IMR-90 (cell line): Measurements from ENCODE around the gene TANK. TPM values are rescaled to one million over a fixed set of nuclear protein-coding genes. Genes with fewer than 3 reads are reported as not detected.

ENCODE experiments used
- ATAC-seq: fragments of 200-7000 bp; cut with Tn5 transposase; 2 replicates; pipeline ENCODE4 v1.9.1; 2020; ENCODE audit warnings: low read depth, mild to moderate bottlenecking, moderate library complexity
- BruUV-seq: library from RNA; stranded (reverse); fragments of 400-500 nt; replicated peaks from 2 replicates; lab custom pipeline; 2021; lab: Mats Ljungman, UMichigan
- CTCF ChIA-PET: fragments of 300-600 bp; formaldehyde crosslinking; extraction: SDS; loops from one replicate; lab custom pipeline; 2021; ENCODE audit warnings: antibody characterized with exemption; lab: Yijun Ruan, JAX
- POLR2A ChIA-PET: fragments of 300-600 bp; sonication (Branson Sonifier 250); formaldehyde crosslinking; loops from one replicate; lab custom pipeline; 2022; ENCODE audit warnings: antibody characterized with exemption; ENCODE audit not compliant: unreplicated experiment; lab: Charles Lee
- DNase-seq: peaks from one replicate; pipeline ENCODE4 v3.0.0; 2013
- H2AFZ ChIP-seq: replicated peaks from 2 replicates; pipeline ENCODE3; 2013; ENCODE audit warnings: low read length, mild to moderate bottlenecking; ENCODE audit not compliant: poor library complexity
- H2AK5ac ChIP-seq: 2 replicates; pipeline ENCODE4 v1.6.1; 2013; ENCODE audit warnings: low read depth, low read length, inconsistent platforms
- H2AK9ac ChIP-seq: replicated peaks from 2 replicates; pipeline ENCODE3; 2013; ENCODE audit warnings: mild to moderate bottlenecking, low read depth, low read length, moderate library complexity; ENCODE audit not compliant: poor library complexity
- H2BK120ac ChIP-seq: 2 replicates; pipeline ENCODE4 v1.6.1; 2013; ENCODE audit warnings: low read depth, low read length, inconsistent platforms
- H2BK15ac ChIP-seq: 3 replicates; pipeline ENCODE4 v1.6.1; 2013; ENCODE audit warnings: low read depth, low read length, inconsistent platforms
- H2BK20ac ChIP-seq: 2 replicates; pipeline ENCODE4 v1.6.1; 2013; ENCODE audit warnings: low read depth, mild to moderate bottlenecking, inconsistent platforms, low read length, moderate library complexity
- H2BK5ac ChIP-seq: 2 replicates; pipeline ENCODE4 v1.6.1; 2013; ENCODE audit warnings: mild to moderate bottlenecking, low read depth, low read length, inconsistent platforms; ENCODE audit not compliant: poor library complexity, severe bottlenecking
- H3K14ac ChIP-seq: replicated peaks from 2 replicates; pipeline ENCODE4 v1.6.1; 2013; ENCODE audit warnings: low read depth, low read length, inconsistent platforms
- H3K18ac ChIP-seq: 2 replicates; pipeline ENCODE4 v1.6.1; 2013; ENCODE audit warnings: low read depth, low read length, control low read depth
- H3K23ac ChIP-seq: 2 replicates; pipeline ENCODE4 v1.6.1; 2013; ENCODE audit warnings: low read depth, low read length, inconsistent platforms
- H3K27ac ChIP-seq: 2 replicates; pipeline ENCODE4 v1.5.1; 2013; ENCODE audit warnings: mild to moderate bottlenecking, control low read depth, low read length; ENCODE audit not compliant: insufficient read depth
- H3K27me3 ChIP-seq: 2 replicates; pipeline ENCODE4 v1.6.1; 2013; ENCODE audit warnings: low read length; ENCODE audit not compliant: control insufficient read depth, insufficient read depth
- H3K36me3 ChIP-seq: 2 replicates; pipeline ENCODE4 v1.6.1; 2013; ENCODE audit warnings: low read length, mixed read lengths; ENCODE audit not compliant: control insufficient read depth, insufficient read depth
- H3K4ac ChIP-seq: 2 replicates; pipeline ENCODE4 v1.6.1; 2013; ENCODE audit warnings: low read depth, low read length, inconsistent platforms
- H3K4me1 ChIP-seq: 2 replicates; pipeline ENCODE4 v1.6.1; 2013; ENCODE audit warnings: low read length, mixed read lengths; ENCODE audit not compliant: control insufficient read depth, insufficient read depth
- H3K4me2 ChIP-seq: 2 replicates; pipeline ENCODE4 v1.6.1; 2013; ENCODE audit warnings: low read depth, mild to moderate bottlenecking, control low read depth, low read length, moderate library complexity
- H3K4me3 ChIP-seq: 2 replicates; pipeline ENCODE4 v1.5.1; 2013; ENCODE audit warnings: low read depth, mild to moderate bottlenecking, control low read depth, low read length, moderate library complexity; ENCODE audit not compliant: insufficient read depth
- H3K56ac ChIP-seq: 2 replicates; pipeline ENCODE4 v1.6.1; 2013; ENCODE audit warnings: low read length, inconsistent platforms; ENCODE audit not compliant: insufficient read depth; ENCODE audit errors: extremely low read depth
- H3K79me1 ChIP-seq, 2 experiments: 2 replicates each; pipeline ENCODE4 v1.6.1; 2013; ENCODE audit warnings: low read length in 2 of 2, inconsistent platforms in 1 of 2, low read depth in 1 of 2
- H3K9ac ChIP-seq: 2 replicates; pipeline ENCODE4 v1.6.1; 2013; ENCODE audit warnings: low read depth, low read length, control low read depth
- H3K9me1 ChIP-seq: 2 replicates; pipeline ENCODE4 v1.6.1; 2013; ENCODE audit warnings: low read length, inconsistent platforms; ENCODE audit not compliant: insufficient read depth
- H3K9me3 ChIP-seq: 2 replicates; pipeline ENCODE4 v1.6.1; 2013; ENCODE audit warnings: low read length; ENCODE audit not compliant: control insufficient read depth, insufficient read depth
- H4K20me1 ChIP-seq: 2 replicates; pipeline ENCODE4 v1.6.1; 2013; ENCODE audit warnings: low read length, inconsistent platforms; ENCODE audit not compliant: insufficient read depth
- H4K5ac ChIP-seq: 2 replicates; pipeline ENCODE4 v1.6.1; 2013; ENCODE audit warnings: mild to moderate bottlenecking, low read depth, low read length, control low read depth
- H4K8ac ChIP-seq, 2 experiments: 2 replicates each; pipeline ENCODE4 v1.6.1; 2013; ENCODE audit warnings: low read depth in 2 of 2, low read length in 2 of 2, control low read depth in 1 of 2, inconsistent platforms in 1 of 2
- H4K91ac ChIP-seq: 2 replicates; pipeline ENCODE4 v1.6.1; 2013; ENCODE audit warnings: low read depth, low read length, inconsistent platforms; ENCODE audit not compliant: insufficient read depth
- BHLHE40 ChIP-seq: fragments of 150-350 bp; IDR thresholded peaks from 2 replicates; pipeline ENCODE4 v1.6.1; 2016; ENCODE audit warnings: mild to moderate bottlenecking, low read depth, low read length
- CEBPB ChIP-seq: IDR thresholded peaks from 2 replicates; pipeline ENCODE4 v1.6.1; 2012; ENCODE audit warnings: low read depth, low read length, improper control_type of control experiment
- CHD1 ChIP-seq: IDR thresholded peaks from 2 replicates; pipeline ENCODE4 v1.6.1; 2012; ENCODE audit warnings: low read depth, low read length, improper control_type of control experiment
- FOS ChIP-seq: fragments of 150-350 bp; IDR thresholded peaks from 2 replicates; pipeline ENCODE4 v1.6.1; 2016; ENCODE audit warnings: low read depth, low read length
- MAFK ChIP-seq: IDR thresholded peaks from 2 replicates; pipeline ENCODE4 v1.6.1; 2012; ENCODE audit warnings: low read depth, low read length, improper control_type of control experiment
- MAZ ChIP-seq: IDR thresholded peaks from 2 replicates; pipeline ENCODE4 v1.6.1; 2012; ENCODE audit warnings: low read depth, mild to moderate bottlenecking, low read length, improper control_type of control experiment, moderate library complexity, borderline replicate concordance
- MXI1 ChIP-seq: IDR thresholded peaks from 2 replicates; pipeline ENCODE4 v1.6.1; 2012; ENCODE audit warnings: low read depth, mild to moderate bottlenecking, low read length, moderate library complexity, borderline replicate concordance
- NFE2L2 ChIP-seq: fragments of 150-350 bp; IDR thresholded peaks from 2 replicates; pipeline ENCODE4 v1.6.1; 2016; ENCODE audit warnings: low read depth, mild to moderate bottlenecking, low read length
- POLR2A ChIP-seq: IDR thresholded peaks from 2 replicates; pipeline ENCODE4 v1.6.1; 2012; ENCODE audit warnings: mild to moderate bottlenecking, low read depth, low read length
- RAD21 ChIP-seq: IDR thresholded peaks from 2 replicates; pipeline ENCODE4 v1.6.1; 2012; ENCODE audit warnings: low read length, improper control_type of control experiment
- RCOR1 ChIP-seq: IDR thresholded peaks from 2 replicates; pipeline ENCODE4 v1.6.1; 2012; ENCODE audit warnings: mild to moderate bottlenecking, low read length, improper control_type of control experiment; ENCODE audit not compliant: insufficient replicate concordance
- RFX5 ChIP-seq: IDR thresholded peaks from 2 replicates; pipeline ENCODE4 v1.8.0; 2012; ENCODE audit warnings: low read depth, mild to moderate bottlenecking, low read length, moderate library complexity
- SMC3 ChIP-seq: fragments of 150-350 bp; IDR thresholded peaks from 2 replicates; pipeline ENCODE4 v1.6.1; 2016; ENCODE audit warnings: low read depth, mild to moderate bottlenecking, antibody characterized with exemption, low read length, moderate library complexity
- WGBS, 2 experiments: methylation state at CpG; one replicate each; pipeline versions ENCODE4 v1.1.5 to v1.1.7; 2013; ENCODE audit warnings: missing lambda C conversion rate in 2 of 2; ENCODE audit not compliant: insufficient read length in 1 of 2; ENCODE audit errors: extremely low coverage in 2 of 2; 5-methylcytosine and 5-hydroxymethylcytosine counted together
- dilution Hi-C: fragments of 300-500 bp; cut with HindIII; formaldehyde crosslinking; loops from one replicate; pipeline ENCODE4 v1.14.3; 2018; ENCODE audit warnings: low sequenced_read_pairs; ENCODE audit not compliant: unreplicated experiment
- in situ Hi-C: fragments of 300-500 bp; cut with MboI; formaldehyde crosslinking; loops from 3 replicates; pipeline ENCODE4 v1.14.3; 2019; ENCODE audit warnings: low sequenced_read_pairs, inconsistent platforms, mixed read lengths
- intact Hi-C: fragments of 100-400 bp; cut with micrococcal nuclease; formaldehyde crosslinking; loops from 2 replicates; pipeline ENCODE4 v1.10.0; 2022
- polyA plus RNA-seq, 3 experiments: library from polyadenylated mRNA; depleted of rRNA; stranded (reverse); fragments of >200 nt; gene quantifications; 2 replicates each; pipeline ENCODE4 v1.2.3, GENCODE V29; 2012; ENCODE audit warnings: low replicate concordance in 1 of 3
- total RNA-seq: library from RNA; depleted of rRNA; stranded (reverse); fragments of >200 nt; gene quantifications from 2 replicates; pipeline ENCODE4 v1.2.3, GENCODE V29; 2012
- TF ChIP-seq, protein P1 (sequence below): fragments of 150-350 bp; IDR thresholded peaks from 2 replicates; pipeline ENCODE4 v1.6.1; 2016; ENCODE audit warnings: low read depth, mild to moderate bottlenecking, low read length, moderate library complexity, borderline replicate concordance
- TF ChIP-seq, protein P2 (sequence below): conservative IDR thresholded peaks from 2 replicates; pipeline ENCODE4 v1.5.1; 2012; ENCODE audit warnings: mild to moderate bottlenecking, low read depth, low read length, improper control_type of control experiment
- TF ChIP-seq, protein P3 (sequence below): fragments of 150-350 bp; IDR thresholded peaks from 2 replicates; pipeline ENCODE4 v1.6.1; 2017; ENCODE audit warnings: mild to moderate bottlenecking, antibody characterized with exemption, low read length, low read depth

TANK gene
- total and polyA plus RNA-seq, 2 of the 4 experiments (the other 2 are of a cell fraction), result 25.4 to 41.9 TPM

DNA sequence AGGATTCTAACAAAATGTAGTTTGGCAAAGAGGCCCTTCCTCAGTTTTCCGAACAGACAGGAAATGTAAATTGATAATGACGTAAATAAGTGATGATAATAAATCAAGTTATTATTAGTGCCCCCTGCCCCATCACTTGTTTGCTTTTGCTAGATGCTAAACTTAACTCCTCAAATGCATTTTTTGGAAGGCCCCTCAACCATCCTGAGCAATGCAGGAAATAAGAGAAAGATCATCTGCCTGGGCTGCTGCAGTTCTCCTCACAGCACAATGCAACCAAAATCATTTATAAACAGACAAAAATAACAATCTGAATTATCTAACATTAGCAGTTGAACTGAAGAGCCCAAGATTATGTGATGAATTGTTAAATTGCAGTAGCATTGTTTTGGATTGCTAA lies 85.4 kb downstream of the TANK start:
- Histone ChIP-seq H2BK15ac (no peak overlapping the region), H4K91ac (no peak overlapping the region), H3K14ac (no peak overlapping the region), H2BK120ac (no peak overlapping the region), H2BK20ac (no peak overlapping the region), H2AK9ac (no peak overlapping the region), H3K4ac (no peak overlapping the region), H3K4me2 (no peak overlapping the region), H4K5ac (no peak overlapping the region), H3K9me1 (no peaks in the 10 kb centered on the region), H3K27me3 (peaks cover 28% of the 10 kb centered on the region), H4K8ac (no peak overlapping the region), H2AK5ac (no peak overlapping the region), H2AFZ (no peak overlapping the region), H3K23ac (no peak overlapping the region), H3K18ac (no peak overlapping the region), H3K36me3 (no peaks in the 10 kb centered on the region), H3K79me1 (no peaks in the 10 kb centered on the region), H3K4me1 (no peaks in the 10 kb centered on the region), H3K27ac (no peak overlapping the region), H3K56ac (no peak overlapping the region), H3K9ac (no peak overlapping the region), H4K20me1 (no peaks in the 10 kb centered on the region), H3K9me3 (no peaks in the 10 kb centered on the region), H3K4me3 (no peak overlapping the region), H2BK5ac (no peak overlapping the region)
- dilution Hi-C loops, result no loop called here
- in situ Hi-C loops, result no loop called here
- POLR2A ChIA-PET, result no interaction called here
- ATAC-seq (no peak), DNase-seq (no peak)
- CTCF ChIA-PET, result interaction anchor here (0.6 kb wide), 1 partner anchor 30 kb away, joined by 4 read pairs; no protein-coding TSS in a partner anchor
- TF ChIP-seq CEBPB, result no peak
- no peak for TF ChIP-seq NFE2L2
- no peak for TF ChIP-seq MXI1
- TF ChIP-seq POLR2A, result no peak
- TF ChIP-seq, protein P1, sequence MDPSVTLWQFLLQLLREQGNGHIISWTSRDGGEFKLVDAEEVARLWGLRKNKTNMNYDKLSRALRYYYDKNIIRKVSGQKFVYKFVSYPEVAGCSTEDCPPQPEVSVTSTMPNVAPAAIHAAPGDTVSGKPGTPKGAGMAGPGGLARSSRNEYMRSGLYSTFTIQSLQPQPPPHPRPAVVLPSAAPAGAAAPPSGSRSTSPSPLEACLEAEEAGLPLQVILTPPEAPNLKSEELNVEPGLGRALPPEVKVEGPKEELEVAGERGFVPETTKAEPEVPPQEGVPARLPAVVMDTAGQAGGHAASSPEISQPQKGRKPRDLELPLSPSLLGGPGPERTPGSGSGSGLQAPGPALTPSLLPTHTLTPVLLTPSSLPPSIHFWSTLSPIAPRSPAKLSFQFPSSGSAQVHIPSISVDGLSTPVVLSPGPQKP, result no peak
- TF ChIP-seq BHLHE40, result no peak
- TF ChIP-seq CHD1, result no peak
- TF ChIP-seq FOS, result no peak
- TF ChIP-seq, protein P2, sequence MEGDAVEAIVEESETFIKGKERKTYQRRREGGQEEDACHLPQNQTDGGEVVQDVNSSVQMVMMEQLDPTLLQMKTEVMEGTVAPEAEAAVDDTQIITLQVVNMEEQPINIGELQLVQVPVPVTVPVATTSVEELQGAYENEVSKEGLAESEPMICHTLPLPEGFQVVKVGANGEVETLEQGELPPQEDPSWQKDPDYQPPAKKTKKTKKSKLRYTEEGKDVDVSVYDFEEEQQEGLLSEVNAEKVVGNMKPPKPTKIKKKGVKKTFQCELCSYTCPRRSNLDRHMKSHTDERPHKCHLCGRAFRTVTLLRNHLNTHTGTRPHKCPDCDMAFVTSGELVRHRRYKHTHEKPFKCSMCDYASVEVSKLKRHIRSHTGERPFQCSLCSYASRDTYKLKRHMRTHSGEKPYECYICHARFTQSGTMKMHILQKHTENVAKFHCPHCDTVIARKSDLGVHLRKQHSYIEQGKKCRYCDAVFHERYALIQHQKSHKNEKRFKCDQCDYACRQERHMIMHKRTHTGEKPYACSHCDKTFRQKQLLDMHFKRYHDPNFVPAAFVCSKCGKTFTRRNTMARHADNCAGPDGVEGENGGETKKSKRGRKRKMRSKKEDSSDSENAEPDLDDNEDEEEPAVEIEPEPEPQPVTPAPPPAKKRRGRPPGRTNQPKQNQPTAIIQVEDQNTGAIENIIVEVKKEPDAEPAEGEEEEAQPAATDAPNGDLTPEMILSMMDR, result no peak
- TF ChIP-seq RFX5, result no peak
- no peak for TF ChIP-seq MAFK
- TF ChIP-seq, protein P3, sequence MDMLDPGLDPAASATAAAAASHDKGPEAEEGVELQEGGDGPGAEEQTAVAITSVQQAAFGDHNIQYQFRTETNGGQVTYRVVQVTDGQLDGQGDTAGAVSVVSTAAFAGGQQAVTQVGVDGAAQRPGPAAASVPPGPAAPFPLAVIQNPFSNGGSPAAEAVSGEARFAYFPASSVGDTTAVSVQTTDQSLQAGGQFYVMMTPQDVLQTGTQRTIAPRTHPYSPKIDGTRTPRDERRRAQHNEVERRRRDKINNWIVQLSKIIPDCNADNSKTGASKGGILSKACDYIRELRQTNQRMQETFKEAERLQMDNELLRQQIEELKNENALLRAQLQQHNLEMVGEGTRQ, result no peak
- no peak for TF ChIP-seq RCOR1
- no peak for TF ChIP-seq MAZ
- no peak for TF ChIP-seq SMC3
- TF ChIP-seq RAD21, result no peak
- intact Hi-C loops, result no loop called here
- no TSS peak for BruUV-seq
- WGBS, 2 experiments, result no CpG with 5 or more reads among the region's 2 CpGs
